ENCODE measurements around the gene UST.

Gene UST

GRCh38 chr6:148746363-148747144 lies at the start of gene UST:
Gene UST, plus strand, starts transcription at chr6:148747030. Its CDS starts 401 bp downstream, at chr6:148747431.
- DNase-seq (ENCODE audit: low spot score): no peak

DNA sequence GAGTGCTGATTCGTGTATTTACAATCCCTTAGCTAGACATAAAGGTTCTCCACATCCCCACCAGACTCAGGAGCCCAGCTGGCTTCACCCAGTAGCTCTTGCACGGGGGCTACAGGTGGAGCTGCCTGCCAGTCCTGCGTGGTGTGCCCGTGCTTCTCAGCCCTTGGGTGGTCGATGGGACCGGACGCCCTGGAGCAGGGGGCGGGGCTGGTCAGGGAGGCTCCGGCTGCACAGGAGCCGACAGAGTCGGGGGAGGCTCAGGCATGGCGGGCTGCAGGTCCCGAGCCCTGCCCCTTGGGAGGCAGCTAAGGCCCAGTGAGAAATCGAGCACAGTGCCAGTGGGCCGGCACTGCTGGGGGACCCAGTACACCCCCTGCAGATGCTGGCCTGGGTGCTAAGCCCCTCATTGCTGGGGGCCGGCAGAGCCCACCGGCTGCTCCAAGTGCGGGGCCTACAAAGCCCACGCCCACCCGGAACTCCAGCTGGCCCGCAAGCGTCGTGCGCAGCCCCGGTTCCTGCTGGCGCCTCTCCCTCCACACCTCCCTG lies 48.9 kb upstream of the UST start:
- DNase-seq (ENCODE audit: low spot score): no peak

DNA sequence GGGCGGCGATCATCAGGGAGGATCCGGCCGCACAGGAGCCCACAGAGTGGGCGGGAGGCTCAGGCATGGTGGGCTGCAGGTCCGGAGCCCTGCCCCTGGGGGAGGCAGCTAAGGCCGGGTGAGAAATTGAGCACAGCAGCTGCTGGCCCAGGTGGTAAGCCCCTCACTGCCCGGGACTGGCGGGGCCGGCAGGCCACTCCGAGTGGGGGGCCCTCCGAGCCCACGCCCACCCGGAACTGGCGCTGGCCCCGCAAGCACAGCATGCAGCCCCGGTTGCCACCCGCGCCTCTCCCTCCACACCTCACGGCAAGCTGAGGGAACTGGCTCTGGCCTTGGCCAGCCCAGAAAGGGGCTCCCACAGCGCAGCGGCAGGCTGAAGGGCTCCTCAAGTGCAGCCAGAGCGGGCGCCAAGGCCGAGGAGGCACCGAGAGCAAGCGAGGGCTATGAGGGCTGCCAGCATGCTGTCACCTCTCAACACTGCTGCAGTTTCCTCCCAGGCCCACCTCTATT lies 48.1 kb upstream of the UST start:
- no peak for DNase-seq (ENCODE audit: low spot score)

GRCh38 chr6:148700047-148700715 lies 46.6 kb upstream of the UST start:
- no peak for DNase-seq (ENCODE audit: low spot score)

- no peak for DNase-seq (ENCODE audit: low spot score)
These were observed 46.0 kb upstream of the UST start for GRCh38 chr6:148700741-148701311.

- DNase-seq (ENCODE audit: low spot score): no peak
These were observed 45.5 kb upstream of the UST start for GRCh38 chr6:148701375-148701774.

GRCh38 chr6:148703900-148704299 lies 42.9 kb upstream of the UST start:
- DNase-seq (ENCODE audit: low spot score): no peak

GRCh38 chr6:148704400-148705246 lies 42.2 kb upstream of the UST start:
- DNase-seq (ENCODE audit: low spot score): no peak

GRCh38 chr6:148708707-148709106 lies 38.1 kb upstream of the UST start:
- no peak for DNase-seq (ENCODE audit: low spot score)

- no peak for DNase-seq (ENCODE audit: low spot score)
These were observed 37.3 kb upstream of the UST start for GRCh38 chr6:148709577-148709976.

- DNase-seq (ENCODE audit: low spot score): no peak
These were observed 34.8 kb upstream of the UST start for GRCh38 chr6:148711833-148712654.

GRCh38 chr6:148713033-148713738 lies 33.6 kb upstream of the UST start:
- DNase-seq (ENCODE audit: low spot score): no peak

DNA sequence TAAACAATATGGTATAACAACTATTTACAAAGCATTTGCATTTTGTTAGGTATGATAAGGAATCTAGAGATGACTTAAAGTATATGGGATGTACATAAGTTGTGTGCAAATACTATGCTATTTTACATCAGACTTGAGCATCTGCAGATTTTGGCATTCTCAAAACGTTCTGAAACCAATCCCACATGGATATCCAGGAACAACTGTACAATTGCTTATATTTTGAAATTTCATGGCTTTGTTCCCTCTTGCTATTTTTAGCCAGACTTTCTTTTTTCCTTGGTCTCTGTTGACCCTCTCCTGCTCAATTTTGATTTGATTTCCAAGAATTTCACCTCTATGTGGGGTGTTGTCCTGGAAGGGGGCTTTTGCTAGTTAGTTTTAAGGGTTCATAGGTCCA lies 32.9 kb upstream of the UST start:
- DNase-seq (ENCODE audit: low spot score): no peak

DNA sequence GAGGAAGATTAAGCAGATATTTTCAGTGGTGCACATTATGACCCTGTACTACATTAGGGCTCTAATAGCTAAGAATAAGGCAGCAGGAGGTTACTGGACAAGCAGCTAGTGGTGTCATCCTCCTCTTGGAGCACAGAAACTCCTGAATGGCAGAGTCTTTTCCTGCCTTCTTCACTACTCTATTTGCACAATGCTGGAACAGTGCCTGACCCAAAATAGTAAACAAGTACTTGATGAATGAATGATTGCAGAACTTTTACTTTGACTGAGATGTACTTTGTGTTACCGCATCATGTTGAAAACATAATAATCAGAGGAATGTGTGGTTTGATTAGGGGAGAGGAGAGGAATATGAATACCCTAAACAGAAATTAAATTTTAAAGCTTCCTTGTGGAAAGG lies 30.0 kb upstream of the UST start:
- DNase-seq (ENCODE audit: low spot score): no peak

- no peak for DNase-seq (ENCODE audit: low spot score)
These were observed 26.4 kb upstream of the UST start for GRCh38 chr6:148720406-148720805.

DNA sequence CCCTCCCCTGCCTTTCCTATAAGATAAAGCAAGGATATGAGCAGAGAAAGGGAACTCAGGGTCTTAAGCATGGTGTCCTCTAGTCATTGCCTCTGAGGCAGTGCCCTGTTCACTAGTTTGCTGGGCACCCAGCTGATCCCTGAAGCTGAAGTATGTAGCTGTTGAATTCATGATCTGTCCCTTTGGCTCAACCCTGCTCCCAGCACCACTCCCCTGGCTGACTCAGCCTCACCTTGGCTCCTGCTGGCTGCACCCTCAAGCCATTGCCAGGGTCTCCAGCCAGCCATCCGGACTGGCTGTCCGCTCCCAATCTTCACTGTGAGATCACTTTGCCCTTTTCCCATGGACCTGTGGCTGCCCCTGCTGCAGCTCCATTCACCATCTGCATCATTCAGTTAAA lies 25.9 kb upstream of the UST start:
- DNase-seq (ENCODE audit: low spot score): no peak

GRCh38 chr6:148723484-148723883 lies 23.3 kb upstream of the UST start:
- no peak for DNase-seq (ENCODE audit: low spot score)

- no peak for DNase-seq (ENCODE audit: low spot score)
These were observed 22.4 kb upstream of the UST start for GRCh38 chr6:148724428-148724827.

GRCh38 chr6:148727104-148727503 lies 19.7 kb upstream of the UST start:
- no peak for DNase-seq (ENCODE audit: low spot score)

GRCh38 chr6:148735989-148736388 lies 10.8 kb upstream of the UST start:
- no peak for DNase-seq (ENCODE audit: low spot score)
